Measurements from ENCODE around the gene DBNDD2. TPM values are rescaled to one million over a fixed set of nuclear protein-coding genes. Genes with fewer than 3 reads are reported as not detected.

DBNDD2 gene
- total and polyA plus RNA-seq, 2 donors from 2014 or later, result 50.7 to 51.5 TPM

DNA sequence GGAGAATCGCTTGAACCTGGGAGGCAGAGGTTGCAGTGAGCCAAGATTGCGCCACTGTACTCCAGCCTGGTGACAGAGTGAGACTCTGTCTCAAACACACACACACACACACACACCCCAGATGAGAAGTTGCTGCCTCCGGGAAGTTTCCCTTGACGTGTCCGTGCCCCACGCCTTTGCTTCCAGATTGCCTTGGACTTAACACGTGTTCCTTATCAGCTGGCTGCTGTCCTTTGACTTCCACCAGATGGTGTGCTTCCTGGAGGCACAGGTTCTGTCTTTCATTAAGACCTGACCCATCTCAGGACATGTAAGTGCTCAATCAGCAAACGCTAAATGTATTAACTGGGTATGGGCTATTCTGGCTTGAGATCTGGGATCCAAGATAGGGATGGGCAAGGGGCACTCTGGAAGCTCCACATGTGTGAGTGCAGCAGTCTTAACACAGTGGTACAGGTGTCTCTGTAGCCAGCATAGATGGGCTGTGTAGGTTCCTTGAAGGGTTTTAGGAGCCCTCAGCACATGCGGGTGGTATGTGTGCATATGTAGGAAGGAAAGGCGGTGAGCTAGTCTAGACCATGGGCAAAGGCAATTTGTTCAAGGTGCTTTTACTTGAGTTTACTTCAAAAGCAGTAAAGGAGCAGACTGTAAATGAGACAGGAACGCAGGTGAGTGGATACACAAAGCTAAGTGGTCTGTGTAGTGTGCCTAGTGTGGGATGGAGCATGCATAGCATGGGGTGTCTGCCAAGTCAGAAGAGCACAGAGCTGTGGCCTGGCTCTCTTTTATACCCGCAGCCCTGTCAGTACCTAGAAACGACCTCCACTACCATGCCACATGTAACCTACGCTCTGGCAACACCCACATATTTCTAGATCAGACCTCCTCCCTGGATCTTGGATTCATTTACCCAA, 19.4 kb downstream of the DBNDD2 start:
- Histone ChIP-seq H3K9ac (ENCODE audit: low read length in 3 of 3) (no peak overlapping the region), H3K27ac (ENCODE audit: low read depth in 2 of 2, low read length in 2 of 2) (no peak overlapping the region), H3K4me1 (ENCODE audit: control insufficient read depth in 2 of 3, insufficient read depth in 2 of 3, low read depth in 1 of 3, low read length in 3 of 3) (no peaks in the 10 kb centered on the region), H3K4me3 (ENCODE audit: low read length in 3 of 3) (no peak overlapping the region), H3K9me3 (ENCODE audit: control insufficient read depth in 2 of 3, insufficient read depth in 1 of 3, low read length in 3 of 3) (no peaks in the 10 kb centered on the region), H3K36me3 (ENCODE audit: control insufficient read depth in 2 of 3, insufficient read depth in 3 of 3, low read length in 3 of 3) (peaks cover 0 to 7% (median 5%) of the 10 kb centered on the region in 3 donors), H3K27me3 (ENCODE audit: control insufficient read depth, insufficient read depth, low read length) (no peaks in the 10 kb centered on the region)
- TF ChIP-seq, protein P1, sequence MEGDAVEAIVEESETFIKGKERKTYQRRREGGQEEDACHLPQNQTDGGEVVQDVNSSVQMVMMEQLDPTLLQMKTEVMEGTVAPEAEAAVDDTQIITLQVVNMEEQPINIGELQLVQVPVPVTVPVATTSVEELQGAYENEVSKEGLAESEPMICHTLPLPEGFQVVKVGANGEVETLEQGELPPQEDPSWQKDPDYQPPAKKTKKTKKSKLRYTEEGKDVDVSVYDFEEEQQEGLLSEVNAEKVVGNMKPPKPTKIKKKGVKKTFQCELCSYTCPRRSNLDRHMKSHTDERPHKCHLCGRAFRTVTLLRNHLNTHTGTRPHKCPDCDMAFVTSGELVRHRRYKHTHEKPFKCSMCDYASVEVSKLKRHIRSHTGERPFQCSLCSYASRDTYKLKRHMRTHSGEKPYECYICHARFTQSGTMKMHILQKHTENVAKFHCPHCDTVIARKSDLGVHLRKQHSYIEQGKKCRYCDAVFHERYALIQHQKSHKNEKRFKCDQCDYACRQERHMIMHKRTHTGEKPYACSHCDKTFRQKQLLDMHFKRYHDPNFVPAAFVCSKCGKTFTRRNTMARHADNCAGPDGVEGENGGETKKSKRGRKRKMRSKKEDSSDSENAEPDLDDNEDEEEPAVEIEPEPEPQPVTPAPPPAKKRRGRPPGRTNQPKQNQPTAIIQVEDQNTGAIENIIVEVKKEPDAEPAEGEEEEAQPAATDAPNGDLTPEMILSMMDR (IDR thresholded peaks at IDR 0.05; ENCODE audit: borderline replicate concordance, extremely low read depth, insufficient read depth), result no peak
- intact Hi-C loops (cut with DNase I), result no loop called here
- no peak for DNase-seq
- FAIRE-seq, result no peak

DNA sequence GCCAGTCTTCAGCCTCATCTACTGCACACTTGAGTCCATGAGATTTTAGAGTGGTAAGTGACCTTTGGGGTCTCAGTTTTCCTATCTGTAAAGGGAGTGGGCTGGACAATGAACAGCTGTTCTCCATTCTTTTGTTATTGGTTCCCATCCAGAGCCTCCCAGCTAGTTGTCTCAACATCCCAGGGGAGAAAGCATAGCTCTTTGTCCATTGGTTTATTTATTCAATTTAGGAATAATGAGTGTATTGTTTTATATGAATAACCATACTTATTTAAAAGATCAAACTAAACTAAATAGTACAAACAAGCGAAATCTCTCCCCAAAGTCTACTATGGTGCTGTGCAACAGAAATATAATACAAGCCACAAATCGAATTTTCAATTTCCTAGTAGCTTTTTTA, 21.5 kb downstream of the DBNDD2 start:
- H3K4me3 ChIP-seq (ENCODE audit: low read length in 3 of 3), result no peak overlapping the region
- FAIRE-seq, result no peak
- intact Hi-C loops (cut with DNase I), result loop anchor here (10.0 kb wide), 1 partner anchor 55 kb away; the partner anchor contains the start of gene TP53TG5
- H3K27ac ChIP-seq (ENCODE audit: low read depth in 2 of 2, low read length in 2 of 2), result no peak overlapping the region
- TF ChIP-seq, protein P1 (IDR thresholded peaks at IDR 0.05; ENCODE audit: borderline replicate concordance, extremely low read depth, insufficient read depth), result no peak
- H3K9ac ChIP-seq (ENCODE audit: low read length in 3 of 3), result no peak overlapping the region
- H3K4me1 ChIP-seq (ENCODE audit: control insufficient read depth in 2 of 3, insufficient read depth in 2 of 3, low read depth in 1 of 3, low read length in 3 of 3), result no peaks in the 10 kb centered on the region
- no peak for DNase-seq
- no peaks in the 10 kb centered on the region for H3K9me3 ChIP-seq (ENCODE audit: control insufficient read depth in 2 of 3, insufficient read depth in 1 of 3, low read length in 3 of 3)
- no peaks in the 10 kb centered on the region for H3K36me3 ChIP-seq (ENCODE audit: control insufficient read depth in 2 of 3, insufficient read depth in 3 of 3, low read length in 3 of 3)
- no peaks in the 10 kb centered on the region for H3K27me3 ChIP-seq (ENCODE audit: control insufficient read depth, insufficient read depth, low read length)

DNA sequence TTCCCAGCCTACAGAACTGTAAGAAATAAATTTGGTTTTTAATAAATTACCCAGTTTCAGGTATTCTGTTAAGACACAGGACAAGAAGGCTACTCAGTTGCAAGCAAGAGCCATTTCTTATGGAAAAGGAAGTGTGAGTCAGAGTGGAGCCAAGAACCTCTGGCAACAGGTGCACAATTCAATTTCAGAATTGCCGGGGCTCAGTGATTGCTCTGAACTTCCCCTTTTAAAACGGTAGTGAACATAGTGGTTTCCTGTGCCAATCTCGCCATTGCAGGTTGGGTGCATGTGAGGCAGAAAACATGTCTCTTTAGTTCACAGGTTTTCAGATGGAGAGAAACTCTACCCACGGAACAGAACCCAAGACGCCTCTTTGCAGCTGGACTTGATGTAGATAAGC, 24.2 kb downstream of the DBNDD2 start:
- Histone ChIP-seq H3K9me3 (ENCODE audit: control insufficient read depth in 2 of 3, insufficient read depth in 1 of 3, low read length in 3 of 3) (no peaks in the 10 kb centered on the region), H3K4me3 (ENCODE audit: low read length in 3 of 3) (no peak overlapping the region), H3K4me1 (ENCODE audit: control insufficient read depth in 2 of 3, insufficient read depth in 2 of 3, low read depth in 1 of 3, low read length in 3 of 3) (no peaks in the 10 kb centered on the region), H3K27ac (ENCODE audit: low read depth in 2 of 2, low read length in 2 of 2) (no peak overlapping the region), H3K36me3 (ENCODE audit: control insufficient read depth in 2 of 3, insufficient read depth in 3 of 3, low read length in 3 of 3) (no peaks in the 10 kb centered on the region), H3K27me3 (ENCODE audit: control insufficient read depth, insufficient read depth, low read length) (no peaks in the 10 kb centered on the region), H3K9ac (ENCODE audit: low read length in 3 of 3) (no peak overlapping the region)
- FAIRE-seq, result no peak
- no peak for DNase-seq
- intact Hi-C loops (cut with DNase I), result loop anchor here (10.0 kb wide), 1 partner anchor 57 kb away; the partner anchor contains the start of gene TP53TG5
- TF ChIP-seq, protein P1 (IDR thresholded peaks at IDR 0.05; ENCODE audit: borderline replicate concordance, extremely low read depth, insufficient read depth), result no peak

All from kidney (tissue), 14 donors.